Thyroid gland (tissue), 4 donors: ENCODE measurements around the gene CC2D2A.

Experiments
- POLR2A ChIP-seq, 2 donors: fragments of 450-650 bp; IDR thresholded peaks; one replicate each; pipeline ENCODE4 v1.6.1; 2017; ENCODE audit warnings: antibody characterized with exemption in 2 of 2, mild to moderate bottlenecking in 2 of 2, moderate library complexity in 1 of 2
- TF ChIP-seq, protein P1 (sequence below), 6 experiments: fragments of 200-600 bp in 3 of 6; fragments of 450-650 bp in 3 of 6; sonication (generic) in 3 of 6; IDR thresholded peaks; one replicate each; pipeline ENCODE4 v1.5.1; 2016 to 2019; ENCODE audit warnings: antibody characterized with exemption in 6 of 6, mild to moderate bottlenecking in 2 of 6, inconsistent platforms in 1 of 6, moderate library complexity in 1 of 6

DNA sequence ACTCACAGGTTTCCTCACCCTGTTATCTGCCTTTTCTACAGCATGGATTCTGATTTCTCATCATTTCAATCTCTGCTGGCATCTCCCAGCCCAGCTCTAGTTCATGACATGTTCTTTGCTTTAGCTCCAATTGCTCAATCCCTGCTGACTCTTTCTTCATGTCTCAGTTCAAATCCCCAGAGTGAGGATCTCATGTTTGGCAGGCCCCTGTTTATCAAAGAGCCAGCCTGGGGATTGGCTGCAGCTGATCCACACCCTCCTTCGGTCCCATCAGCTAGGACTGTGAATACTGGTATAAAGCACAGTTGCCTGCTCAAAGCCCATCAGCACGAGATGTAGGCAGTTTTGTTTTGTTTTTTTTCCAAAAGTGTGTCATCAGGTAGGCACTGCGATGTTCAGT, 14.4 kb upstream of the CC2D2A start:
- TF ChIP-seq, protein P1, sequence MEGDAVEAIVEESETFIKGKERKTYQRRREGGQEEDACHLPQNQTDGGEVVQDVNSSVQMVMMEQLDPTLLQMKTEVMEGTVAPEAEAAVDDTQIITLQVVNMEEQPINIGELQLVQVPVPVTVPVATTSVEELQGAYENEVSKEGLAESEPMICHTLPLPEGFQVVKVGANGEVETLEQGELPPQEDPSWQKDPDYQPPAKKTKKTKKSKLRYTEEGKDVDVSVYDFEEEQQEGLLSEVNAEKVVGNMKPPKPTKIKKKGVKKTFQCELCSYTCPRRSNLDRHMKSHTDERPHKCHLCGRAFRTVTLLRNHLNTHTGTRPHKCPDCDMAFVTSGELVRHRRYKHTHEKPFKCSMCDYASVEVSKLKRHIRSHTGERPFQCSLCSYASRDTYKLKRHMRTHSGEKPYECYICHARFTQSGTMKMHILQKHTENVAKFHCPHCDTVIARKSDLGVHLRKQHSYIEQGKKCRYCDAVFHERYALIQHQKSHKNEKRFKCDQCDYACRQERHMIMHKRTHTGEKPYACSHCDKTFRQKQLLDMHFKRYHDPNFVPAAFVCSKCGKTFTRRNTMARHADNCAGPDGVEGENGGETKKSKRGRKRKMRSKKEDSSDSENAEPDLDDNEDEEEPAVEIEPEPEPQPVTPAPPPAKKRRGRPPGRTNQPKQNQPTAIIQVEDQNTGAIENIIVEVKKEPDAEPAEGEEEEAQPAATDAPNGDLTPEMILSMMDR (IDR thresholded peaks at IDR 0.05): no peak
- no peak for TF ChIP-seq POLR2A (IDR thresholded peaks at IDR 0.05)
